ENCODE measurements around the gene RGS5. TPM values are rescaled to one million over a fixed set of nuclear protein-coding genes. Genes with fewer than 3 reads are reported as not detected.
"Not testable (repeated sequence)": the region's sequence is repeated elsewhere in the genome, so short reads cannot be mapped to it uniquely, and the experiment has no call there.

The RGS5 gene
- polyA plus RNA-seq (2013, experiment 1 of 2), result 35.4 TPM
- polyA plus RNA-seq (2013, experiment 2 of 2), result 30.9 TPM

GRCh38 chr1:163202833-163203451 lies at the start of gene RGS5:
TSS of gene RGS5 (minus strand) at chr1:163202916. CDS start at chr1:163202835, 81 bp downstream.
- peaks cover 41% of the 10 kb centered on the region for H3K4me1 ChIP-seq (ENCODE audit: insufficient read depth, low read length)
- peak within 1 kb of the TSS; percentile 3 for H3K4me3 ChIP-seq (ENCODE audit: low read length)
- 27% methylated on average over 4 of the region's 4 CpGs for WGBS
- H3K36me3 ChIP-seq (ENCODE audit: insufficient read depth, low read length), result no peaks in the 10 kb centered on the region
- no peaks in the 10 kb centered on the region for H3K9me3 ChIP-seq (ENCODE audit: insufficient read depth, low read depth, low read length)
- H3K9ac ChIP-seq (ENCODE audit: low read depth, low read length), result peak within 1 kb of the TSS; percentile 22
- H3K27ac ChIP-seq (ENCODE audit: low read depth, low read length), result peak within 1 kb of the TSS; percentile 86
- H3K27me3 ChIP-seq (ENCODE audit: insufficient read depth, low read length), result no peaks in the 10 kb centered on the region

- Histone ChIP-seq H3K9ac (ENCODE audit: low read depth, low read length) (no peak overlapping the region), H3K4me1 (ENCODE audit: insufficient read depth, low read length) (no peaks in the 10 kb centered on the region), H3K36me3 (ENCODE audit: insufficient read depth, low read length) (no peaks in the 10 kb centered on the region), H3K9me3 (ENCODE audit: insufficient read depth, low read depth, low read length) (no peaks in the 10 kb centered on the region), H3K4me3 (ENCODE audit: low read length) (no peak overlapping the region), H3K27ac (ENCODE audit: low read depth, low read length) (no peak overlapping the region), H3K27me3 (ENCODE audit: insufficient read depth, low read length) (no peaks in the 10 kb centered on the region)
- WGBS, result 100% methylated on average over 1 of the region's 2 CpGs
Measured at GRCh38 chr1:163250382-163250974, 47.8 kb upstream of the RGS5 start.

GRCh38 chr1:163248064-163248463 lies 45.3 kb upstream of the RGS5 start:
- H3K27me3 ChIP-seq (ENCODE audit: insufficient read depth, low read length), result no peaks in the 10 kb centered on the region
- H3K4me1 ChIP-seq (ENCODE audit: insufficient read depth, low read length), result no peaks in the 10 kb centered on the region
- no peak overlapping the region for H3K9ac ChIP-seq (ENCODE audit: low read depth, low read length)
- H3K36me3 ChIP-seq (ENCODE audit: insufficient read depth, low read length), result no peaks in the 10 kb centered on the region
- no peak overlapping the region for H3K27ac ChIP-seq (ENCODE audit: low read depth, low read length)
- H3K4me3 ChIP-seq (ENCODE audit: low read length), result no peak overlapping the region
- H3K9me3 ChIP-seq (ENCODE audit: insufficient read depth, low read depth, low read length), result no peaks in the 10 kb centered on the region

- H3K9me3 ChIP-seq (ENCODE audit: insufficient read depth, low read depth, low read length); H3K4me3 ChIP-seq (ENCODE audit: low read length); H3K27ac ChIP-seq (ENCODE audit: low read depth, low read length); H3K27me3 ChIP-seq (ENCODE audit: insufficient read depth, low read length); H3K9ac ChIP-seq (ENCODE audit: low read depth, low read length); H3K4me1 ChIP-seq (ENCODE audit: insufficient read depth, low read length); H3K36me3 ChIP-seq (ENCODE audit: insufficient read depth, low read length): not testable (repeated sequence)
- no CpG with 5 or more reads among the region's 1 CpG for WGBS
Measured at GRCh38 chr1:163244648-163245047, 41.9 kb upstream of the RGS5 start.

GRCh38 chr1:163241746-163242145 lies 39.0 kb upstream of the RGS5 start:
- Histone ChIP-seq H3K9ac (ENCODE audit: low read depth, low read length) (no peak overlapping the region), H3K4me3 (ENCODE audit: low read length) (no peak overlapping the region), H3K36me3 (ENCODE audit: insufficient read depth, low read length) (no peaks in the 10 kb centered on the region), H3K4me1 (ENCODE audit: insufficient read depth, low read length) (no peaks in the 10 kb centered on the region), H3K27ac (ENCODE audit: low read depth, low read length) (no peak overlapping the region), H3K9me3 (ENCODE audit: insufficient read depth, low read depth, low read length) (no peaks in the 10 kb centered on the region), H3K27me3 (ENCODE audit: insufficient read depth, low read length) (no peaks in the 10 kb centered on the region)
- WGBS, result 95% methylated on average over 2 of the region's 3 CpGs

- Histone ChIP-seq H3K27ac (ENCODE audit: low read depth, low read length) (no peak overlapping the region), H3K9me3 (ENCODE audit: insufficient read depth, low read depth, low read length) (no peaks in the 10 kb centered on the region), H3K4me3 (ENCODE audit: low read length) (no peak overlapping the region), H3K36me3 (ENCODE audit: insufficient read depth, low read length) (no peaks in the 10 kb centered on the region), H3K27me3 (ENCODE audit: insufficient read depth, low read length) (no peaks in the 10 kb centered on the region), H3K4me1 (ENCODE audit: insufficient read depth, low read length) (no peaks in the 10 kb centered on the region), H3K9ac (ENCODE audit: low read depth, low read length) (no peak overlapping the region)
- 91% methylated on average over 3 of the region's 3 CpGs for WGBS
Measured at GRCh38 chr1:163240705-163241104, 38.0 kb upstream of the RGS5 start.

GRCh38 chr1:163233643-163234042 lies 30.9 kb upstream of the RGS5 start:
- not testable (repeated sequence) for H3K4me3 ChIP-seq (ENCODE audit: low read length); H3K27ac ChIP-seq (ENCODE audit: low read depth, low read length); H3K9me3 ChIP-seq (ENCODE audit: insufficient read depth, low read depth, low read length); H3K36me3 ChIP-seq (ENCODE audit: insufficient read depth, low read length); H3K27me3 ChIP-seq (ENCODE audit: insufficient read depth, low read length); H3K9ac ChIP-seq (ENCODE audit: low read depth, low read length)
- H3K4me1 ChIP-seq (ENCODE audit: insufficient read depth, low read length), result peaks cover 13% of the 10 kb centered on the region
- WGBS, result 92% methylated on average over 3 of the region's 3 CpGs

GRCh38 chr1:163231385-163231784 lies 28.7 kb upstream of the RGS5 start:
- Histone ChIP-seq H3K36me3 (ENCODE audit: insufficient read depth, low read length) (no peaks in the 10 kb centered on the region), H3K4me1 (ENCODE audit: insufficient read depth, low read length) (peaks cover 13% of the 10 kb centered on the region), H3K4me3 (ENCODE audit: low read length) (no peak overlapping the region), H3K9ac (ENCODE audit: low read depth, low read length) (no peak overlapping the region), H3K27me3 (ENCODE audit: insufficient read depth, low read length) (no peaks in the 10 kb centered on the region), H3K27ac (ENCODE audit: low read depth, low read length) (no peak overlapping the region), H3K9me3 (ENCODE audit: insufficient read depth, low read depth, low read length) (0 out of 2 replicates have a peak, but pooled peaks cover 4% of the 10 kb centered on the region)
- 86% methylated on average over 2 of the region's 2 CpGs for WGBS

- H3K27ac ChIP-seq (ENCODE audit: low read depth, low read length), result no peak overlapping the region
- 0 out of 2 replicates have a peak, but pooled peaks cover 4% of the 10 kb centered on the region for H3K9me3 ChIP-seq (ENCODE audit: insufficient read depth, low read depth, low read length)
- 92% methylated on average over 3 of the region's 3 CpGs for WGBS
- no peaks in the 10 kb centered on the region for H3K27me3 ChIP-seq (ENCODE audit: insufficient read depth, low read length)
- no peaks in the 10 kb centered on the region for H3K36me3 ChIP-seq (ENCODE audit: insufficient read depth, low read length)
- no peak overlapping the region for H3K9ac ChIP-seq (ENCODE audit: low read depth, low read length)
- H3K4me3 ChIP-seq (ENCODE audit: low read length), result no peak overlapping the region
- peaks cover 13% of the 10 kb centered on the region for H3K4me1 ChIP-seq (ENCODE audit: insufficient read depth, low read length)
Measured at GRCh38 chr1:163230827-163231226, 28.1 kb upstream of the RGS5 start.

- H3K36me3 ChIP-seq (ENCODE audit: insufficient read depth, low read length); H3K27ac ChIP-seq (ENCODE audit: low read depth, low read length); H3K9me3 ChIP-seq (ENCODE audit: insufficient read depth, low read depth, low read length); H3K4me3 ChIP-seq (ENCODE audit: low read length); H3K9ac ChIP-seq (ENCODE audit: low read depth, low read length); H3K27me3 ChIP-seq (ENCODE audit: insufficient read depth, low read length): not testable (repeated sequence)
- peaks cover 13% of the 10 kb centered on the region for H3K4me1 ChIP-seq (ENCODE audit: insufficient read depth, low read length)
- 93% methylated on average over 3 of the region's 3 CpGs for WGBS
Measured at GRCh38 chr1:163228271-163228670, 25.6 kb upstream of the RGS5 start.

GRCh38 chr1:163227126-163227525 lies 24.4 kb upstream of the RGS5 start:
- Histone ChIP-seq H3K9me3 (ENCODE audit: insufficient read depth, low read depth, low read length) (0 out of 2 replicates have a peak, but pooled peaks cover 4% of the 10 kb centered on the region), H3K9ac (ENCODE audit: low read depth, low read length) (no peak overlapping the region), H3K36me3 (ENCODE audit: insufficient read depth, low read length) (no peaks in the 10 kb centered on the region), H3K4me3 (ENCODE audit: low read length) (no peak overlapping the region), H3K27ac (ENCODE audit: low read depth, low read length) (no peak overlapping the region), H3K27me3 (ENCODE audit: insufficient read depth, low read length) (no peaks in the 10 kb centered on the region), H3K4me1 (ENCODE audit: insufficient read depth, low read length) (peaks cover 8% of the 10 kb centered on the region)
- 100% methylated on average over 1 of the region's 1 CpG for WGBS

Data from HUES64 (cell line).